Vagina (tissue), 2 donors: ENCODE data around the gene GORASP1. TPM values are rescaled to one million over a fixed set of nuclear protein-coding genes. Genes with fewer than 3 reads are reported as not detected.

ENCODE experiments used
- DNase-seq, 2 donors: peaks; one replicate each; pipeline ENCODE4 v3.0.0-alpha.2; 2017; ENCODE audit errors: extremely low spot score in 2 of 2
- H3K27ac ChIP-seq: fragments of 200-600 bp; sonication (generic); one replicate; pipeline ENCODE4 v1.5.1; 2019
- H3K27me3 ChIP-seq: fragments of 200-600 bp; sonication (generic); one replicate; pipeline ENCODE4 v1.5.1; 2019
- H3K36me3 ChIP-seq, 2 donors: fragments of 200-600 bp; sonication (generic); one replicate each; pipeline ENCODE4 v1.5.1; 2017 to 2019
- H3K4me1 ChIP-seq: fragments of 200-600 bp; sonication (generic); one replicate; pipeline ENCODE4 v1.5.1; 2019
- H3K4me3 ChIP-seq, 2 donors: fragments of 200-600 bp; sonication (generic); 1 replicate in 1 of 2; 2 replicates in 1 of 2; pipeline ENCODE4 v1.5.1; 2016 to 2019
- H3K9me3 ChIP-seq: fragments of 200-600 bp; sonication (generic); one replicate; pipeline ENCODE4 v1.5.1; 2019
- CTCF ChIP-seq, 3 experiments: fragments of 450-650 bp in 2 of 3; fragments of 200-600 bp in 1 of 3; sonication (generic) in 1 of 3; IDR thresholded peaks; one replicate each; pipeline ENCODE4 v1.5.1; 2017 to 2019; ENCODE audit warnings: antibody characterized with exemption in 3 of 3, mild to moderate bottlenecking in 2 of 3, moderate library complexity in 2 of 3
- POLR2A ChIP-seq, 2 donors: fragments of 450-650 bp; IDR thresholded peaks; one replicate each; pipeline ENCODE4 v1.6.1; 2017; ENCODE audit warnings: antibody characterized with exemption in 2 of 2, mild to moderate bottlenecking in 2 of 2, moderate library complexity in 2 of 2
- POLR2AphosphoS5 ChIP-seq, 2 donors: sonication (generic); formaldehyde crosslinking; IDR thresholded peaks; one replicate each; pipeline ENCODE4 v1.9.0; 2017; ENCODE audit warnings: antibody characterized with exemption in 2 of 2, mild to moderate bottlenecking in 2 of 2, low read depth in 1 of 2; ENCODE audit not compliant: insufficient read depth in 1 of 2
- intact Hi-C: fragments of 100-400 bp; cut with DNase I; formaldehyde crosslinking; loops from one replicate; pipeline ENCODE4 v1.15.1; 2023
- total RNA-seq: library from RNA; depleted of rRNA; stranded (reverse); fragments of >200 nt; gene quantifications from one replicate; pipeline ENCODE4 v1.2.3, GENCODE V29; 2016

Gene GORASP1
- total RNA-seq, 1 donor from 2014 or later: 45.9 TPM

- no peak for DNase-seq
- H3K4me1 ChIP-seq: no peaks in the 10 kb centered on the region
- intact Hi-C loops: no loop called here
- H3K9me3 ChIP-seq: no peaks in the 10 kb centered on the region
- no peak overlapping the region for H3K27ac ChIP-seq
- H3K27me3 ChIP-seq: no peaks in the 10 kb centered on the region
- TF ChIP-seq CTCF (IDR thresholded peaks at IDR 0.05): no peak
- no peak for TF ChIP-seq POLR2A (IDR thresholded peaks at IDR 0.05)
- TF ChIP-seq POLR2AphosphoS5 (IDR thresholded peaks at IDR 0.05; ENCODE audit: insufficient read depth in 1 of 2, low read depth in 1 of 2): no peak
- no peak overlapping the region for H3K4me3 ChIP-seq
- peaks cover 0 to 32% of the 10 kb centered on the region in 2 donors for H3K36me3 ChIP-seq
These were observed 11.7 kb upstream of the GORASP1 start for GRCh38 chr3:39118931-39119660.

- Histone ChIP-seq H3K27ac (no peak overlapping the region), H3K4me1 (no peaks in the 10 kb centered on the region), H3K27me3 (no peaks in the 10 kb centered on the region), H3K4me3 (no peak overlapping the region), H3K36me3 (peaks cover 0 to 32% of the 10 kb centered on the region in 2 donors), H3K9me3 (no peaks in the 10 kb centered on the region)
- intact Hi-C loops: no loop called here
- no peak for TF ChIP-seq POLR2A (IDR thresholded peaks at IDR 0.05)
- no peak for TF ChIP-seq CTCF (IDR thresholded peaks at IDR 0.05)
- no peak for TF ChIP-seq POLR2AphosphoS5 (IDR thresholded peaks at IDR 0.05; ENCODE audit: insufficient read depth in 1 of 2, low read depth in 1 of 2)
- no peak for DNase-seq
These were observed 10.7 kb upstream of the GORASP1 start for GRCh38 chr3:39118079-39118478.

- DNase-seq: no peak
- H3K27me3 ChIP-seq: no peaks in the 10 kb centered on the region
- no peak overlapping the region for H3K4me3 ChIP-seq
- intact Hi-C loops: no loop called here
- H3K9me3 ChIP-seq: no peaks in the 10 kb centered on the region
- H3K27ac ChIP-seq: no peak overlapping the region
- TF ChIP-seq POLR2A (IDR thresholded peaks at IDR 0.05): no peak
- no peak for TF ChIP-seq CTCF (IDR thresholded peaks at IDR 0.05)
- TF ChIP-seq POLR2AphosphoS5 (IDR thresholded peaks at IDR 0.05; ENCODE audit: insufficient read depth in 1 of 2, low read depth in 1 of 2): no peak
- no peaks in the 10 kb centered on the region for H3K4me1 ChIP-seq
- H3K36me3 ChIP-seq: peaks cover 0 to 31% of the 10 kb centered on the region in 2 donors
These were observed 8.4 kb upstream of the GORASP1 start for GRCh38 chr3:39115870-39116269.

- intact Hi-C loops: no loop called here
- no peak for DNase-seq
- Histone ChIP-seq H3K27ac (no peak overlapping the region), H3K27me3 (no peaks in the 10 kb centered on the region), H3K4me1 (no peaks in the 10 kb centered on the region), H3K36me3 (peaks cover 0 to 20% of the 10 kb centered on the region in 2 donors), H3K4me3 (no peak overlapping the region), H3K9me3 (no peaks in the 10 kb centered on the region)
- no peak for TF ChIP-seq POLR2A (IDR thresholded peaks at IDR 0.05)
- no peak for TF ChIP-seq POLR2AphosphoS5 (IDR thresholded peaks at IDR 0.05; ENCODE audit: insufficient read depth in 1 of 2, low read depth in 1 of 2)
- no peak for TF ChIP-seq CTCF (IDR thresholded peaks at IDR 0.05)
These were observed 7.0 kb upstream of the GORASP1 start for GRCh38 chr3:39114456-39114855.

- TF ChIP-seq CTCF (IDR thresholded peaks at IDR 0.05): no peak
- no peak for TF ChIP-seq POLR2A (IDR thresholded peaks at IDR 0.05)
- TF ChIP-seq POLR2AphosphoS5 (IDR thresholded peaks at IDR 0.05; ENCODE audit: insufficient read depth in 1 of 2, low read depth in 1 of 2): no peak
- Histone ChIP-seq H3K9me3 (no peaks in the 10 kb centered on the region), H3K36me3 (peaks cover 0 to 10% of the 10 kb centered on the region in 2 donors), H3K4me3 (no peak overlapping the region), H3K27ac (no peak overlapping the region), H3K27me3 (no peaks in the 10 kb centered on the region), H3K4me1 (peaks cover 9% of the 10 kb centered on the region)
- no peak for DNase-seq
- intact Hi-C loops: no loop called here
These were observed 5.9 kb upstream of the GORASP1 start for GRCh38 chr3:39113291-39113690.
